Neuronal stem cell (in vitro differentiated cells): ENCODE data around the gene NANOG.
"Not testable (repeated sequence)": the region's sequence is repeated elsewhere in the genome, so short reads cannot be mapped to it uniquely, and the experiment has no call there.

ENCODE experiments used
- DNase-seq: peaks from one replicate; pipeline ENCODE4 v3.0.0-alpha.2; 2013; ENCODE audit warnings: low spot score
- H2AFZ ChIP-seq: one replicate; pipeline ENCODE4 v1.6.1; 2013; ENCODE audit warnings: mild to moderate bottlenecking, low read length, inconsistent platforms
- H2AK5ac ChIP-seq: 2 replicates; pipeline ENCODE4 v1.6.1; 2013; ENCODE audit warnings: low read depth, mild to moderate bottlenecking, inconsistent platforms, low read length, moderate library complexity, mixed read lengths
- H2BK120ac ChIP-seq: 2 replicates; pipeline ENCODE4 v1.6.1; 2013; ENCODE audit warnings: low read depth, mild to moderate bottlenecking, inconsistent platforms, low read length, moderate library complexity, mixed read lengths
- H2BK12ac ChIP-seq: one replicate; pipeline ENCODE4 v1.6.1; 2013; ENCODE audit warnings: low read length, inconsistent platforms
- H2BK15ac ChIP-seq: 2 replicates; pipeline ENCODE4 v1.6.1; 2013; ENCODE audit warnings: mild to moderate bottlenecking, low read length, inconsistent platforms, mixed read lengths
- H2BK5ac ChIP-seq: one replicate; pipeline ENCODE4 v1.6.1; 2013; ENCODE audit warnings: inconsistent platforms, mild to moderate bottlenecking, low read length, moderate library complexity
- H3K14ac ChIP-seq: one replicate; pipeline ENCODE4 v1.6.1; 2013; ENCODE audit warnings: low read length, inconsistent platforms
- H3K18ac ChIP-seq: 2 replicates; pipeline ENCODE4 v1.6.1; 2013; ENCODE audit warnings: low read length, inconsistent platforms
- H3K23ac ChIP-seq: 2 replicates; pipeline ENCODE4 v1.6.1; 2013; ENCODE audit warnings: low read depth, mild to moderate bottlenecking, mixed read lengths, low read length, inconsistent platforms; ENCODE audit not compliant: poor library complexity
- H3K27ac ChIP-seq: replicated peaks from 3 replicates; pipeline ENCODE4 v1.5.1; 2013; ENCODE audit warnings: low read length, inconsistent platforms
- H3K27me3 ChIP-seq, 3 experiments: 2 replicates each; pipeline ENCODE4 v1.6.1; 2013; ENCODE audit warnings: low read length in 3 of 3, mild to moderate bottlenecking in 2 of 3, inconsistent platforms in 1 of 3, low read depth in 1 of 3, mixed read lengths in 1 of 3, moderate library complexity in 1 of 3; ENCODE audit not compliant: control insufficient read depth in 3 of 3, insufficient read depth in 3 of 3
- H3K36me3 ChIP-seq, 2 donors: replicated peaks in 1 of 2; 2 replicates each; pipeline ENCODE4 v1.6.1; 2013; ENCODE audit warnings: low read length in 2 of 2; ENCODE audit not compliant: control insufficient read depth in 2 of 2, insufficient read depth in 2 of 2
- H3K4ac ChIP-seq: 2 replicates; pipeline ENCODE4 v1.6.1; 2013; ENCODE audit warnings: inconsistent platforms, mild to moderate bottlenecking, low read length, moderate library complexity
- H3K4me1 ChIP-seq, 2 donors: 1 replicate in 1 of 2; 2 replicates in 1 of 2; pipeline ENCODE4 v1.6.1; 2013; ENCODE audit warnings: low read length in 2 of 2, low read depth in 1 of 2; ENCODE audit not compliant: control insufficient read depth in 2 of 2, insufficient read depth in 1 of 2
- H3K4me2 ChIP-seq: one replicate; pipeline ENCODE4 v1.6.1; 2013; ENCODE audit warnings: mild to moderate bottlenecking, low read length, inconsistent platforms; ENCODE audit not compliant: insufficient read depth, poor library complexity, severe bottlenecking
- H3K4me3 ChIP-seq, 2 donors: 2 replicates each; pipeline ENCODE4 v1.5.1; 2013; ENCODE audit warnings: low read length in 2 of 2, mild to moderate bottlenecking in 2 of 2, inconsistent platforms in 1 of 2, moderate library complexity in 1 of 2
- H3K79me1 ChIP-seq: one replicate; pipeline ENCODE4 v1.6.1; 2013; ENCODE audit warnings: low read depth, mild to moderate bottlenecking, inconsistent platforms, low read length, moderate library complexity
- H3K9ac ChIP-seq: one replicate; pipeline ENCODE4 v1.6.1; 2013; ENCODE audit warnings: mild to moderate bottlenecking, low read depth, low read length, inconsistent platforms; ENCODE audit not compliant: poor library complexity
- H3K9me3 ChIP-seq, 2 donors: replicated peaks in 1 of 2; 2 replicates each; pipeline versions ENCODE3 to v1.6.1; 2013; ENCODE audit warnings: low read length in 2 of 2, mild to moderate bottlenecking in 2 of 2, inconsistent platforms in 1 of 2, low read depth in 1 of 2, mixed read lengths in 1 of 2, moderate library complexity in 1 of 2; ENCODE audit not compliant: control insufficient read depth in 2 of 2, insufficient read depth in 1 of 2
- H4K8ac ChIP-seq: one replicate; pipeline ENCODE4 v1.6.1; 2013; ENCODE audit warnings: low read depth, mild to moderate bottlenecking, inconsistent platforms, low read length, moderate library complexity
- H4K91ac ChIP-seq: one replicate; pipeline ENCODE4 v1.6.1; 2013; ENCODE audit warnings: low read length, low read depth, mild to moderate bottlenecking, inconsistent platforms; ENCODE audit not compliant: poor library complexity
- WGBS, 2 donors: extraction: QIAGEN DNeasy Blood & Tissue Kit; methylation state at CpG; one replicate each; pipeline ENCODE4 v1.1.7; 2013; ENCODE audit warnings: missing lambda C conversion rate in 2 of 2, mixed read lengths in 1 of 2; ENCODE audit not compliant: insufficient read length in 2 of 2, insufficient replicate concordance in 1 of 2; ENCODE audit errors: extremely low coverage in 2 of 2; 5-methylcytosine and 5-hydroxymethylcytosine counted together

Gene NANOG

GRCh38 chr12:7843149-7843548 lies 53.9 kb downstream of the NANOG start:
- H3K27me3 ChIP-seq, H4K8ac ChIP-seq, H2BK15ac ChIP-seq, H3K18ac ChIP-seq, H3K23ac ChIP-seq, H3K4ac ChIP-seq, H3K27ac ChIP-seq, H3K36me3 ChIP-seq, H3K9me3 ChIP-seq, H3K4me2 ChIP-seq, H4K91ac ChIP-seq, H2BK5ac ChIP-seq, H3K4me3 ChIP-seq, H2AK5ac ChIP-seq, H3K4me1 ChIP-seq, H2AFZ ChIP-seq, H3K9ac ChIP-seq, H3K14ac ChIP-seq, DNase-seq, H3K79me1 ChIP-seq, H2BK120ac ChIP-seq, H2BK12ac ChIP-seq: not testable (repeated sequence)
- no CpG with 5 or more reads among the region's 8 CpGs for WGBS, 2 donors

- not testable (repeated sequence) for H3K4ac ChIP-seq, DNase-seq, H4K91ac ChIP-seq, H3K27me3 ChIP-seq, H3K79me1 ChIP-seq, H3K4me2 ChIP-seq, H2BK15ac ChIP-seq, H2BK120ac ChIP-seq, H3K9ac ChIP-seq, H2BK12ac ChIP-seq, H3K14ac ChIP-seq, H3K4me3 ChIP-seq, H2BK5ac ChIP-seq, H3K23ac ChIP-seq, H3K36me3 ChIP-seq, H2AK5ac ChIP-seq, H3K4me1 ChIP-seq, H3K9me3 ChIP-seq, H4K8ac ChIP-seq, H3K27ac ChIP-seq, H3K18ac ChIP-seq, H2AFZ ChIP-seq
- WGBS, 2 donors = no CpG with 5 or more reads among the region's 9 CpGs
Measured at GRCh38 chr12:7843583-7843982, 54.4 kb downstream of the NANOG start.

DNA sequence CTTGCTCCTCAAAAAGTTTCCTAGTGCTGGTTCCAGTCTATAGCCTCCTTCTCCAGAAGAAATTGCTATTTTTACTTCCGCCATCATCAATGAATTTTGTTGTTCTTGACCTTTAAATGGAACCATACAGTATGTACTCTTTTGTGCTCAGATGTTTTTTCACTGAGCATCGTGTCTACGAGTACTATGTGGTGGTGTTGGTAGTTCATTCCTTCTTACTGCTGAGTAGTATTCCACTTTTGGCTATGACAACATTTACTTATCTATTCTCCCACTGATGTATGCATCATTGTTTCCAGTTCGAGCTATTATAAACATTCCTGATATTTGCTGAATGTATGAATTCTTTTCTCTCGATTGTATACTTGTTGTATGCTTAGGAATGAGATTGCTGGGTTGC lies 54.9 kb downstream of the NANOG start:
- Histone ChIP-seq H2BK120ac (no peak overlapping the region), H3K27me3 (no peaks in the 10 kb centered on the region), H3K27ac (no peak overlapping the region), H3K4me3 (no peak overlapping the region), H3K23ac (no peak overlapping the region), H4K8ac (no peak overlapping the region), H3K79me1 (no peaks in the 10 kb centered on the region), H3K18ac (no peak overlapping the region), H3K4me1 (peaks cover 2 to 3% of the 10 kb centered on the region in 2 donors), H3K4me2 (no peak overlapping the region), H2BK5ac (no peak overlapping the region), H3K14ac (no peak overlapping the region), H3K9me3 (no peaks in the 10 kb centered on the region), H2BK15ac (no peak overlapping the region), H3K36me3 (no peaks in the 10 kb centered on the region), H2BK12ac (no peak overlapping the region), H4K91ac (no peak overlapping the region), H2AK5ac (no peak overlapping the region), H3K4ac (no peak overlapping the region), H3K9ac (no peak overlapping the region), H2AFZ (no peak overlapping the region)
- no CpG with 5 or more reads among the region's 5 CpGs for WGBS, 2 donors
- no peak for DNase-seq

GRCh38 chr12:7847226-7848097 lies 58.3 kb downstream of the NANOG start:
- not testable (repeated sequence) for H3K27ac ChIP-seq, H3K9me3 ChIP-seq, H2BK120ac ChIP-seq, H3K27me3 ChIP-seq, H3K36me3 ChIP-seq, H3K14ac ChIP-seq, H3K4me2 ChIP-seq, H3K4me1 ChIP-seq, H2AK5ac ChIP-seq, H2BK5ac ChIP-seq, H3K4ac ChIP-seq, H4K91ac ChIP-seq, H4K8ac ChIP-seq, H2AFZ ChIP-seq, H2BK12ac ChIP-seq, H3K18ac ChIP-seq, H3K4me3 ChIP-seq, H3K79me1 ChIP-seq, DNase-seq, H2BK15ac ChIP-seq, H3K23ac ChIP-seq, H3K9ac ChIP-seq
- WGBS, 2 donors = no CpG with 5 or more reads among the region's 4 CpGs
